HG03342 (cell line): ENCODE results near the gene MKRN2.
"Not testable (repeated sequence)": the region's sequence is repeated elsewhere in the genome, so short reads cannot be mapped to it uniquely, and the experiment has no call there.

Experiments
- ATAC-seq: cut with Tn5 transposase; IDR thresholded peaks from one replicate; pipeline ENCODE4 v1.9.1; 2021; ENCODE audit warnings: mild to moderate bottlenecking, moderate library complexity; ENCODE audit not compliant: unreplicated experiment

Gene MKRN2

GRCh38 chr3:12624964-12625363 is 68.1 kb downstream of the MKRN2 start:
- ATAC-seq = not testable (repeated sequence)

GRCh38 chr3:12627370-12627769 is 70.5 kb downstream of the MKRN2 start:
- no peak for ATAC-seq

- ATAC-seq = no peak
Observed at GRCh38 chr3:12628813-12629212, 71.9 kb downstream of the MKRN2 start.

- no peak for ATAC-seq
Observed at GRCh38 chr3:12629560-12629959, 72.7 kb downstream of the MKRN2 start.

DNA sequence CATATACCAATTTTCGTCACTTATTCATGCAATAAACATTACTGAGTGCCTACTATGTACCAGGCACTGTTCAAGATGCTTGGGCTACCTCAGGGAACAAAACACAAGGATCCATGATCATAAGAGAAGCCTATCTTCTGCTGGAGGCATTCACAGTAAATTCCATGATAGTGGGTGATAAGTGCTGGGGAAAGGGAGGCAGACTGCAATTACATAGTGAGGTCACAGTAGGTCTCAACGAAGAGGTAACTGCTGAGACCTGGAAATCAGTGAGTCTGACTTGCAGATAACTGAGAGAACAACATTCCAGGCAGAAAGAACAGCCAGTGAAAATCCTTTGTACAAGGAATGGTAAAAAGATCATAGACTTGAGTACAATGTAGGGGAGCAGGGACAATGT is 73.4 kb downstream of the MKRN2 start:
- no peak for ATAC-seq

DNA sequence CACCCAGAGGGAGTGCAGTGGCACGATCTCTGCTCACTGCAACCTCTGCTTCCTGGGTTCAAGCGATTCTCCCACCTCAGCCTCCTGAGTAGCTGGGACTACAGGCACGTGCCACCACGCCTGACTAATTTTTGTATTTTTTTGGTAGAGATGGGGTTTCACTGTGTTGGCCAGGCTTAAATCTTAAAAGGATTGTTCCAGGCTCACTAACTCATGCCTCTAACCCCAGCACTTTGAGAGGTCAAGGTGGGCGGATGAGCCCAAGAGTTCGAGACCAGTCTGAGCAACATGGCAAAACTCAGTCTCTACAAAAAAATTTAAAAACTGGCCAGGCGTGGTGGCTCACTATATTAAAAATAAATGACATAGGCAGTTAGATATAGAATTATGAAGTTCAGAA is 74.0 kb downstream of the MKRN2 start:
- not testable (repeated sequence) for ATAC-seq

GRCh38 chr3:12632523-12632922 is 75.6 kb downstream of the MKRN2 start:
- no peak for ATAC-seq

DNA sequence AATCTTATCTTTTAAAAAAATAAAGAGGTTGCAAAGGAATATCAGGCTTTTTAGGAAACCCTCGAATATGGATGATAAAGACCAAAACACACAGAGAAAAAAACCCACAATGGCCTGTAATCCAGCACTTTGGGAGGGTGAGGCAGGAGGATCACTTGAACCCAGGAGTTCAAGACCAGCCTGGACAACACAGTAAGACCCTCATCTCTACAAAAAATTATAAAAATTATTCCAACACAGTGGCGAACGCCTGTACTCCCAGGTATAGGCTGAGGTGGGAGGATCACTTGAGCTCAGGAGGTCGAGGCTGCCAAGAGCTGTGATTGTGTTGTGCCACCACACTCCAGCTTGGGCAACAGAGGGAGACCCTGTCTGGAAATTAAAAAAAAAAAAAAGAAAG is 76.2 kb downstream of the MKRN2 start:
- ATAC-seq = no peak
